T-helper 1 cell (primary cell): ENCODE data around the gene SEC11A.
A peak's percentile ranks its signal among the peaks of the same experiment; 100 is the strongest.
"Not testable (repeated sequence)": the region's sequence is repeated elsewhere in the genome, so short reads cannot be mapped to it uniquely, and the experiment has no call there.

Experiments
- DNase-seq, 5 donors: peaks; one replicate each; pipeline ENCODE4 v3.0.0-alpha.2; 2012 to 2020

Gene SEC11A

DNA sequence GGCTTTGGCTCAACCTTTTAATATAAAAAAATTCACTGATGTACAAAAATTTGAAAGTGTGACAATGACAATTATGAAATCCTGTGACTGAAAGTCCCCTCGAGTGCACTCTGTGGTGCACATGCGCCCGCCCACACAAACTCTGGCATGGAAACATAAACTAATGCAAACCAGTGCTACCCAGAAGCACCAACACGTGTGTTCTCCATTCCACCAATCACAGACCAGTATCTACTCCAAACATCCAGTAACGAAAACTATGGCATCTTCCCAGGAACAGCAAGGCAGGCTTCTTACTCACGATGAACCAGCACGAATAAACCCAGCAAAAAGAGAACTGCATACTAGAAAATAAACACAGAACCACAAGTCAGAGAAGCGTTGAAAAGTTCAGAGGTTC lies 46.2 kb downstream of the SEC11A start:
- DNase-seq: no peak

DNA sequence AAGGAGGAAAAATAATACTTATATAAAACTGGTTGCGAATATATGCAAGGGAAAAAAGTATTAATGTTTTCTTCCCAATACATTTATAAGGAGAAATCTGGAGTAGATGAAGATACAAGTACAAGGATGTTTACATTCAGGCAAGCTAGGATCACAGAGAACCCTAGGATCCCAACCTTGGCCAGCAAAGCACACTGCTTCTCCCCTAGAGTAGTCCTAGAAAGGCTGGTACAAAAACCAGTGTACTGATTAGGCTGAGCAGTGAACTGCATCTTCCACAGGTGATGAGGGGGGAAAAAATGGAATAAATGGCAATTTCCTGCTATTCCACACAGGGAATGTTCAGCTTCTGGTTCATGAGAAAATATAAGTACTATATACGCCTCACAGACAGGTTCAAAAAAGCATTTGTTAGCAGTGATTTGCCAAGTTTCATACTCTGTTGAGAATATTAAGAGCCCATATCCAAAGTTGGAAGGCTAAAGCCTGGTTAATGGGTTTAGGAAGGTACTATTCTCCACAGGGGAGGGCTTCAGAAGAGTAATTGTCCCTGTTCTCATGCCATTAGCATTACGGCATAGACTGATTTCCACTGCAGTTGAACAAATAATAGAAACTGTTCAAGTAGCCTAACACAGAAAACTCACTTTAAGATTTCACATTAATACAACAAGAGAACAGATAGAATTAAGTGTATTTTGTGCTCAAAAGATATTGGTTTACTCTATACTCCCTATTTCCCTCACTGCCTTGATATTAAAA lies 47.5 kb downstream of the SEC11A start:
- DNase-seq: no peak

DNA sequence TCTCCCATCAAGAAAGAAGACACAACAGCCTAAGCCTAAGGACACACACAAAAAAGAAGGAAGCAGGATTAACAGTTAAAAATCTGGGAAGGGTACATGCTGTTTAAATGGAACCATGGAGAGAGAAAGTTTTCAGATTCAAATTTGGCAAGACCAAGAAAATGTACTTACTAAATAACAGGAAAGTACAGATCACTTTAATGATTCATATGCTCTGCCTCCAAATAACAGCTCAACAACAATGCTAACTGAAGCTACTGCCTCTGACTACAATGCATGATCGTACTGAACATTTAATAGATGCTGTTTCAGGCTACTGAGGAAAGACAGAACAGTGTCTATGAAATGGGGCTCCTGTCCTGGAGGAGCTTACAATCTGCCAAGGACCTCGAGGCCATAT lies 49.6 kb downstream of the SEC11A start:
- DNase-seq: no peak

DNA sequence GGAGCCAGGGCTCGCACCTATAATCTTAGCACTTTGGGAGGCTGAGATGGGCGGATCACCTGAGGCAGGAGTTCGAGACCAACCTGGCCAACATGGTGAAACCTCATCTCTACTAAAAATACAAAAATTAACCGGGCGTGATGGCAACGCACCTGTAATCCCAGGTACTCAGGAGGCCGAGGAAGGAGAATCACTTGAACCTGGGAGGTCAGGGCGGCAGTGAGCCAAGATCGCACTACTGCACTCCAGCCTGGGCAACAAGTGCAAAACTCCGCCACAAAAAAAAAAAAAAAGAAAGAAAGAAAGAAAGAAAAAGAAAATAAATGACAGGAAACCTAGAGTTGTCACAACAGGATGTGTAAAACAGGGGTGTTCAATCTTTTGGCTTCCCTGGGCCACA lies 54.9 kb downstream of the SEC11A start:
- DNase-seq: no peak

DNA sequence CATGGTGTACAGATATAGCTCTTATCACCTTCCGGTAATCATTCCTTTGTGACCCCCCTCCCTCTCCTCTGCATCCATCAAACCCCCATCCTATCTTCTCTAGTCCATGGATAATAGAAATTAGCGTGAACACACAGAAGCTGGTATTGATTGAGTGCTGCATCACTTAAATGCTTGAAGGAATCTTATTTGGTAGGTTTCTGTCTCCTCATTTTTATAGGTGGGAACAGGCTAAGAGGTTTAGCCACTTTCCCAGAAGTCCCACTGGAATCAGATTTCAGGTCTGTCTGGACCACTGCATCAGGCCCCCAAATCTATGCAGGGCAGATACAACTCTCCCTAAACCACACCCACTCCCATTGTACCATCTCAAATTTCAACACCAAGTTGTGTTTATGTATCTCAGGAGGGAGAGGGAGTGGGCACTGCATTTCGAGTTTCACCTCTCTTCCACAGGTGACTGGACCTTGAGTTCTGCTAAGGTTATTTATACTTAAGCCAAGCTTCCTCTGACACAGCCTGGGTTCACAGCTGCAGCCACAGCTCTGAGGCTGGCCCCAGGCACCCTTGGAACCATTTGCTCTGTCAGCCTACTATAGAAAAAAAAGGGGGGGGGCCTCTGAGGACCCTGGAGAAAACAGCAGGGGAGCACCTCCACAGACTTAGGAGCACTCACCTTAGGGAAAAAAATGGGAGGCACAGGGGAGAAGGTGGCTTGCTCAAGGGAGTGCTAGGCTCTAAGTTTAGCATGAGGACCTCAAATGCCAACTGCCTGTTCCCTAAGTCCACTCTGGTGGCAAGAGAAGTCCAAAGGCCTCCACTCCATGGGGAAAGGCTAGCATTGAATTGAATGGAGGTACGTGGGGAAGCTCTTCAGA lies 55.8 kb downstream of the SEC11A start:
- DNase-seq: no peak

DNA sequence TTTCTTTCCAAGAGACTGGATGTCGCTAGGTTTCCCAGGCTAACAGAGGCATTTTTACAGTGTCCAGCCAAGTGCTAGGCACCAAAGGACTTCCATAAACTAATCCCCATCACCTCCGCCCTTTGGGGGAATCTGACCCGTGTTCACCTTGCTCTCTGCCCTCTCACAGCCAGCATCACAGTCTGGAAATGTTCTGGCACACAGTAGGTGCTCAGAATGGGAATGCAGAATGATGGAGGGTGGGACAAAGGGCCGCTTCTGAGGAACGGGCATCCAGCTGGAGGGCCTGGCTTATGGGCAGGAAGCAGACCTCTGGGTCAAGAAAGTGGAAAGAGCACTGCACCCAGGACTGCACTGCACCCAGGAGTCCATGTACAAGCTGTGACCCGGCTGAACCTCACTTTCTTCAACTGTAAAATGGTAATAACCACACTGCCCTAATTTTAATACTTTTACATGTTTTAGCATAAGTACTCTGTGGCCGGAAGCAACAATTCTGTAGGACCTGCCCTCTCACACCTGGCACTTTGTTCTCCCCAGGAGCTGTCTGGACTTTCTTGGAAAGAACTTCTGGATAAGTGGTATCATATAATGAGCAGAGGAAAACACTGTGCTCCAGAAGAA lies 57.0 kb downstream of the SEC11A start:
- no peak for DNase-seq

DNA sequence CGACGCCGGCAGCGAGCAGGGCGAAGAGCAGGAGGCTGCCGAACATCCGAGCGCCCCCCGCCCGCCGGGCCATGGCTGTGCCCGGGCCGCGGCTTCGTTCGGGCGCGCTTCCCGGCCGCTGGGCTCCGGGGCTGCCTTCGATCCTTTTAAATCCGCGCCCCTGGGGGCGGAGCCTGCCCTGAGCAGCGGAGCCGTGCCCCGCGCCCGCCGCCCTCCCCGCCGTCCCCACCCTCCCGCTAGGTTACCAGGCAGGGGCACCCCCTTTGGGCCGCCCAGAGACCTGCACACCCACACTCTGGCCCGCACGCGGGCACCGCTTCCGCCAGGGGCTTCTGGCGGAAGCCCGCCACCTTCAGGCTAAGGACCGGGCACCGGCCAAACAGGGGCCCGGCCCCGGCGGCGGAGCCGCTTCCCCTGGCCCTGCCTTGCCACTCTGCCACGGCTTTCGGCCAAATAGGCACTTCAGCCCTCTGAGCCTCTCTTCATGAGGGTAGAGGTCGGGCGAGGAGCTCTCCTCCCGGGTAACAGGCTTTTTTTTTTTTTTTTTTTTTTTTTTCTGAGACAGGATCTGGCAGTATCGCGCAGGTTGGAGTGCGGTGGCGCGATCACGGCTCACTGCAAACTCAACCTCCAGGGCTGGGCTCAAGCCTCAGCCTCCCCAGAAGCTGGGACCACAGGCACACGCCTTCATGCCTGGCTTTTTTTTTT lies 57.7 kb downstream of the SEC11A start, which contains the start of gene NMB:
Gene NMB, minus strand, starts transcription at position 120 of the 708 bp plus-strand sequence. Its CDS starts 47 bp downstream, at position 73.
- peak; percentile 81 to 88 (median 82) for DNase-seq

DNA sequence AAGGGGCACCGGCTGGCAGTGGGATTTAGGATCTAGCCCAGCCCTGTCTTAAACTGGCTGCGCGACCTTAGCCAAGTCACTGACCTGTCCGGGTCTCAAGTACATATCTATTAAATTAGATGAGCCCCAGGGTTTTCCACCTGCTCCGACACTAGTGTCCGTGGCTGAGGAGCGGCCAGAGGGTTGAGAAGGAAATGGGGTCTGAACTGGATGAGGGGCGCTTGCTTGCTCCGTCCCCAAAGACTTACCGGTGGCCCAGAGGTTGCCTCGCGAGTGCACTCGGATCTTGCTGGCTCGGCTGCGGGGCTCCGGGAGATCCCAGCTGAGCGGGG lies 58.2 kb downstream of the SEC11A start:
- no peak for DNase-seq

DNA sequence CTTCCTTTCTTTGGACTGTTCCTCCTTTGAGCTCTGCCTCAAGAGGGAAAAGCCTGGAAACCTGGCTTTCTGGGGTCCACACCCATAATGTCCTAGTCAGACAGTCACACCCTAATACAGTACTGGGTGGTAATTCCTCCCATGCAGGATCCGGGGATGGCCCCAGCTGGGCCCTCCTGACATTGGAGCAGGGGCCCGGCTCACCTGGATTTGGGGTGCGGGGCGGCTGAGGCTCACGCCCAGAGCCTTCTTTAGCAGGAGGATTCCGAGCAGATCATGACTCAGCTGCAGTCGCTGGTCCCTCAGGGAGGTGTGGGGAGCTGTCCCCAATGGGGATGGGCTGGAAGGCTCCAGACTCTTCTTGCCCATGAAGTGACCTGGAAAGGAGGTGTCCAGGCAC lies 59.0 kb downstream of the SEC11A start:
- DNase-seq: no peak

DNA sequence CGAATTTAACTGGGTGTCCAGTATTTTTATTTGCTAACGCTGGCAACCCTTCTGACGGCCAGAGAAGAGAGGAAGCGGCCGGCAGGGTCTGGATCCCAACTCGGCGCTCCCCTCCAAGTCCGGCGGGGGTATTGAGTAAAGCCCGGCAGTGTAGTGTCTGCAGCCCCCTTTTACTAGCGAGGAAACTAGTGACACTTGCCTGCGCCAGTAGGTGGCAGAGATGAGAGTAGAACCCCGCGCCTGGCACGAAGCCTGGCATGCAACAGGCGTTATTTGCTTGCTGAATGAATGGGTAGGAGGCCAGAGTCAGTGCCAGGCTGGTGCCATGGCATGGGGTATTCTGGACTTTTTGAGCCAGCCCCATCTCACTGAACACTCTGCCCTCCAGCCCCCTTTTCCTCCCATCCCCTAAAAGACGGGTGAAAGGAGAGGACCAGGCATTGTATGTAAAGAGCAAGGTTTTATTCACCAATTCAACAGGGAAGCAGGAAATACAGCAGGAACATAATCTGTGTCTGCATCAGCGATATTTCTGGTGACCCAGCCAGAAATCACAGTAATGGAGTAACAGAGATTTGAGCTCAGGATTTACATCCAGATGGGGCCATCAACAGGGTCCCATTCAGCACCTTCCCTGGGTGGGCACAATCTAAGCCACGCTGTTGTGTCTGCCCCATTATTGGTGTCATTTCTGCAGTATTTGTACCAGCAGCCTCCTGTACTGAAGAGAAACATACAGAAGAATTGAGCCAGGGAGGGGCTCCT lies 61.1 kb downstream of the SEC11A start:
- peak; percentile 48 to 87 (median 61) for DNase-seq

DNA sequence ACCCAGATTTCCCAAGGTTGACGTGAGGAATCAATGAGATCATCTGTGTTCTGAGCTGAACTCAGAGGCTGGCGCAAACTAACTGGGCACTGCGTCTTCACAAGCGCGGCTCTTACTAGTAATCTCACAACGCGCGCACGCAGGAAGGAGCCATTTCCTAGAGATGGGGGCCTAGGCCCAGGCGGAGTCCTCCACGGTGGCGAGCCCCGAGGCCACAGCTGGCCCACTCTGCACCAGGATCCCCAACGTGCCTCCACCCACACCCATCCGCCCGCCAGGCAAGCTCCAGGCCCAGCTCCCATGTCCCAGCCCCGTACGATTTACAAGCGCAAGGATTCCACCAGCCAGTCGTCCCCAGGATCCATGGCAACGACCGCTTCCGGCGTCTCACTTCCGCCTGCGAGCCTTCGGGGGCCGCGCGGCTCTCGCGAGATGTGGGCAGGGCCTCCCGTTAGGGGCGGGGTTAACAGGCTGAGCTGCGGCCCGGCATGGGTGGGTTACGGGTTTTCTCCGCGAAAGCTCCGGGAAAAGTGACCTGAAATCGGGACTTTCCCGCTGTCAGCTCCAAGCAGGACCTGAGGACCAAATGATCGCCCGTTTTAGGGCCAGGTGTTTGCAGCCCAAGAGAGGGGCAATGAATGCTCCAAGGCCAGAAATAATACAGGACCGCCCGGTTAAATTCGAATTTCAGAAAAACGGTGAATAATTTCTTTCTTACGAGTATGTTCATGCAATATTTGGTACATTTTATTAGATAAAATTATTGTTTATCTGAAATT lies 61.8 kb downstream of the SEC11A start, which contains the start of gene WDR73:
Gene WDR73, minus strand, starts transcription at position 374 of the 779 bp plus-strand sequence. Its CDS starts 9 bp downstream, at position 365.
- DNase-seq: peak; percentile 93 to 97 (median 96)

DNA sequence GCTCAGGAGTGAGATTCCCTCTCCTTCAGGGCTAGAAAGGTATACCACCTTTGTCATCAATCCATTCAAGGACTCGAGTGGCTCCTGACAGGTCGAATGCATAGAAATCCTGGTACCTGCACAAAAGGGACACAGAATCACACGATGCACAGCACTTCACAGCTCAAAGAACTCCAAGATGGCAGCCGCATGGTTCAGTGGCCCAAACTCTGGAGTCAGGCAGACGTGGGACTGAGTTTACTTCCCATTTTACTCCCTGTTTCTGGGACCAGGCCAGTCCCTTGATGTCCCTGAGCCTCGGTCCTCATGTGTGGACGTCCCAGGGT lies 62.4 kb downstream of the SEC11A start:
- no peak for DNase-seq

DNA sequence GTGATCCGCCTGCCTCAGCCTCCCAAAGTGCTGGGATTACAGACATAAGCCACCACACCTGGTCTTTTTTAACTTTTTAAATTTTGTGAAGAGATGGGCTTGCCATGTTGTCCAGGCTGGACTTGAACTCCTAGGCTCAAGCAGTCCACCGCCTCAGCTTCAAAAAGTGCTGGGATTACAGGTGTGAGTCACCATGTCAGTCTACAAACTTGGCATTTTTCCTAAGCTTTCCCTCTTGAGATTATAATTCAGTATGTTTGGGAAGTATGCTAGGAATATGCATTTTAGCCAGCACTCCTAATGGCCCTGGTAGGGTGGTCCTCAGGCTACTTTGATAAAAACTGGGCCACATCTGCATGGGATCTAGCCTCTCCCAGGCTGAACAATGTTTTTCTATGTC lies 66.2 kb downstream of the SEC11A start:
- no peak for DNase-seq

DNA sequence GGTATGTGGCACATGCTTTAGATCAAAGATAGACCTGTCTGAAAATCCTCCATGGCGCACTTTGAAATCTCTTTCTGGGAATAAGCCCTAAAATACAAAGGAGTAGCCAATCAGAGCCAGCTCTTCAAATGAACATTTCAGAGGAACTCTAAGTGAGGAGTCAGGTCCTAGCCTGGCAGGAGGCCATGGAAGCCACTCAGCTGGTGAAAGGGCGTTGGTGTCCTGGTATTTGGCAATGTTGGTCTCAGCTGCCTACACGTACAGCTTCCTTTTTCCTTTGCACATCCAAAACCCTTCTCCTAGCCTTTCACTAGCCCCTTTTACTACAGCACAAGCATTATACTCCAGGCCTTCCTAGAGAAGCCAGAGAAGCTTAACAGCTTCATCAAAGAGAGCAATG lies 67.4 kb downstream of the SEC11A start:
- no peak for DNase-seq

DNA sequence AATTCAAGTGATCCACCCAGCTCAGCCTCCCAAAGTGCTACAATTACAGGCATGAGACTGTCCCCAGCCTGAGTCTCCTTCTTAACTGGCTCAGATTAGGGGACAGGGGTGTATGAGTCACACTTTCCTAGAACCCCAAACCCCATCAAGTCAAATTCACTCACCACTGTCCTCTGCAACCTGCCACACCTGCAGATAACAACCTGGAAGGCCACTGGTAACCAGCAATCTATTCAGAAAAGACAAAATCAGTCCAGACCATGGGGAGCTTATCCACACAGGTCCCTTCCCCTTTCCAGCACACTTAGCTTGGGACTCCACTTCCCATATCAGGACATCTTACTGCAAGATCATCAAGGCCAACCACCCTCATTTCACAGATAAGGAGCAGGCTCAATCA lies 68.2 kb downstream of the SEC11A start:
- no peak for DNase-seq

DNA sequence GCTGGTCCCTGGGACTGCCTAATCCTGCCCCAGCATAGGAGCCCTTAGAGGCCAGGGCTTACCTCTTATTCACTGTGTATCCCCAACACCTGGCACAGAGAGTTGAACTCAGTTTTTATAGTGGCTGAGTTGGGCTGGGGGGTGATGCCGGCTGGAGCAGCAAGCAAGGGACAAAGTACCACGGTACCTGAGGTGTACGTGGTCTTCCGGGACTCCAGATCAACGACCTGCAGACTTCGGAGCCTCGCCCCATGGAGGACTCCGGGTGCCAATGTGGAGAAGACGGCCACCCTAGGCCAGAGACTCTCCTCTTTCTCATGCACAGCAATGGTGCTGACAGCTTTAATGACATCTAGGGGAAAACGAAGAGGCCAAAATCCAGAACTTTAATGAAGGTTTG lies 69.9 kb downstream of the SEC11A start:
- DNase-seq: no peak

DNA sequence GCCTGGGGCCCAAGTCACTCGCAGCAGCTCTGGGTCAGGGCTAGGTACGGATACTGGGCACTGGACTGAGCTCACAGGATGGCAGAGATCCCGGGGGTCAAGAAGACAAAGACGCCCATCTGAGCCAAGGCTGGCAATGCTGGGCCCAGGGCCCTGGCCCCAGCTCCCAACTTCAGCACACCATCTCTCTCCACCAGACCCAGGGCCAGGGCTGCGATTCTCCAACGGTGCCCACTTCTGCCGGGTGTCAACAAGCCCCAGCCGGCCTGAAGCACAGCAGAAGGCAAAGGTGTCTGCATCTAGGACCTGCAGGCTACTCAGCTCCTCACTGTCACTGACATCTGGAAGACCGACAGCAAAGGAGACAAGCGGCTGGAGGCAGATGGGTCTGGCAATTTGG lies 70.4 kb downstream of the SEC11A start:
- no peak for DNase-seq

DNA sequence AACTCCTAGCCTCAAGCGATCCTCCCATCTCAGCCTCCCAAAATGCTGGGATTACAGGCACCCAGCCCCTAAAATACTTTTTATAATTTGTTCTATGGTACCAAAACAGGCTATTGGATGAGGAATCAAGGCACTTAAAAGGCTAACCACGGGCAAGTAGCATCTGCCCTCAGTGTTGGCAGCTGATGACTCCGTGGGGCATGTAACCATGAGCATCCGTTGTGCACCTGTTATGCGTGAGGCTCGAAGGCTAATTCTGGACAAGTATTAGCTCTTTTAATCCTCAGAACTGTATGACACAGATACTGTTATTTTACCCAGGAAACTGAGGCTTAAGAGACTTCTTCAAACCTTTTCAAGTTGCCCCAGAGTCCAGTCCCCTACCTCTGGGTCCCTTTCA lies 72.1 kb downstream of the SEC11A start:
- no peak for DNase-seq

DNA sequence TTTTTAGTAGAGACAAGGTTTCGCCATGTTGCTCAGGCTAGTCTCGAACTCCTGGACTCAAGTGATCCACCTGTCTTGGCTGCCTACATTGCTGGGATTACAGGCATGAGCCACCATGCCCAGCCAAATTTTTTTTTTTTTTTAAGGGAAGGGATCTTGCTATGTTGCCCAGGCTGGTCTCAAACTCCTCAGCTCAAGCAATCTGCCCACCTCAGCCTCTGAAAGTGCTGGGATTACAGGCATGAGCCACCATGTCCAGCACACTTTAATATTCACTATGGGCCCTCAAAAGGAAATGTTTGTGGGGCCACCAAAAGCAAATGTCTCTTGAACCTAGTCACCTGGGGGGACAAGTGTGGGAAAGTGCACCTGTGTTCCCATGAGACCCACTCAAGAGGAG lies 73.3 kb downstream of the SEC11A start:
- not testable (repeated sequence) for DNase-seq

DNA sequence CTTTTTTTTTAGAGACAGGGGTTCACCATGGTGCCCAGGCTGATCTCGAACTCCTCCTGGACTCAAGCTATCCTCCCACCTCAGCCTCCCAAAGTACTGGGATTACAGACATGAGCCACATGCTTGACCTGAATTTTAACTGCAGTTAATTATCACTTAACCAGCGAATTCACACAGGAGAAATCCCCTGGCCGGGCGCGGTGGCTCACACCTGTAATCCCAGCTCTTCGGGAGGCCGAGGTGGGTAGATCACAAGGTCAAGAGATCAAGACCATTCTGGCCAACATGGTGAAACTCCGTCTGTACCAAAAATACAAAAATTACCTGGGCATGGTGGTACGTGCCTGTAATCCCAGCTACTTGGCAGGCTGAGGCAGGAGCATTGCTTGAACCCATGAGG lies 74.1 kb downstream of the SEC11A start:
- not testable (repeated sequence) for DNase-seq

DNA sequence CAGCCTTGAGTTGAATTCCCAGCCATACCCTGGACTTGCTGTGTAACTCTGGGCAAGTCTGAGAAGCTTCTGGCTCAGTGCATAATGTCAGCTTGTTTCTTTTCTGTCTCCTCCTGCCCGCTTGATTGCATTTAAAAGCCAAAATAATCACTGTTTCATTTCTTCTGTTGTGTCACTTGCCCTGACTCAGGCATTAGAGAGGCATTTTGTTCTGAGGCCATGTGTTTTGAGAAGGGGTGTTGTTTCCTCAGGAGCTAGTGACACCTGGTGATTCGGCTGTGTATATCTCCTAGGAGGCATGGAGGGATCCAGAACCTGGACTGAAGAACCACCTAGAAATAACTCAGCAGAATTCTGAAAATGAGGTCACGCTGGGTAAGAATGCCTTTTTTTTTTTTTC lies 77.8 kb downstream of the SEC11A start:
- no peak for DNase-seq
